Effector memory CD4-positive, alpha-beta T cell (primary cell): ENCODE measurements around the gene PCDHB7.
"Not testable (repeated sequence)": the region's sequence is repeated elsewhere in the genome, so short reads cannot be mapped to it uniquely, and the experiment has no call there.

ENCODE experiments used
- DNase-seq, 3 donors: peaks; one replicate each; pipeline ENCODE4 v3.0.0-alpha.2; 2020
- H3K27ac ChIP-seq: 2 replicates; pipeline ENCODE4 v1.7.0; 2013; ENCODE audit warnings: mild to moderate bottlenecking, low read length, moderate library complexity; ENCODE audit not compliant: insufficient read depth, poor library complexity, severe bottlenecking
- H3K27me3 ChIP-seq: replicated peaks from 2 replicates; pipeline ENCODE4 v1.7.0; 2013; ENCODE audit warnings: mild to moderate bottlenecking, low read length; ENCODE audit not compliant: insufficient read depth, control insufficient read depth, poor library complexity, severe bottlenecking
- H3K36me3 ChIP-seq: 2 replicates; pipeline ENCODE4 v1.7.0; 2013; ENCODE audit warnings: mild to moderate bottlenecking, low read length, moderate library complexity; ENCODE audit not compliant: control insufficient read depth, insufficient read depth
- H3K4me1 ChIP-seq: 2 replicates; pipeline ENCODE4 v1.7.0; 2013; ENCODE audit warnings: low read length, mild to moderate bottlenecking; ENCODE audit not compliant: control insufficient read depth, insufficient read depth, poor library complexity, severe bottlenecking
- H3K4me3 ChIP-seq: 2 replicates; pipeline ENCODE4 v1.7.0; 2013; ENCODE audit warnings: low read length, low read depth, mild to moderate bottlenecking; ENCODE audit not compliant: insufficient read depth, poor library complexity, severe bottlenecking
- H3K9me3 ChIP-seq: 2 replicates; pipeline ENCODE4 v1.7.0; 2013; ENCODE audit warnings: mild to moderate bottlenecking, low read length, moderate library complexity; ENCODE audit not compliant: control insufficient read depth
- total RNA-seq, 3 donors: gene quantifications; one replicate each; lab custom pipeline; 2026; lab: John Stamatoyannopoulos, UW

The PCDHB7 gene
- total RNA-seq = 0 reads per million in 3 donors

DNA sequence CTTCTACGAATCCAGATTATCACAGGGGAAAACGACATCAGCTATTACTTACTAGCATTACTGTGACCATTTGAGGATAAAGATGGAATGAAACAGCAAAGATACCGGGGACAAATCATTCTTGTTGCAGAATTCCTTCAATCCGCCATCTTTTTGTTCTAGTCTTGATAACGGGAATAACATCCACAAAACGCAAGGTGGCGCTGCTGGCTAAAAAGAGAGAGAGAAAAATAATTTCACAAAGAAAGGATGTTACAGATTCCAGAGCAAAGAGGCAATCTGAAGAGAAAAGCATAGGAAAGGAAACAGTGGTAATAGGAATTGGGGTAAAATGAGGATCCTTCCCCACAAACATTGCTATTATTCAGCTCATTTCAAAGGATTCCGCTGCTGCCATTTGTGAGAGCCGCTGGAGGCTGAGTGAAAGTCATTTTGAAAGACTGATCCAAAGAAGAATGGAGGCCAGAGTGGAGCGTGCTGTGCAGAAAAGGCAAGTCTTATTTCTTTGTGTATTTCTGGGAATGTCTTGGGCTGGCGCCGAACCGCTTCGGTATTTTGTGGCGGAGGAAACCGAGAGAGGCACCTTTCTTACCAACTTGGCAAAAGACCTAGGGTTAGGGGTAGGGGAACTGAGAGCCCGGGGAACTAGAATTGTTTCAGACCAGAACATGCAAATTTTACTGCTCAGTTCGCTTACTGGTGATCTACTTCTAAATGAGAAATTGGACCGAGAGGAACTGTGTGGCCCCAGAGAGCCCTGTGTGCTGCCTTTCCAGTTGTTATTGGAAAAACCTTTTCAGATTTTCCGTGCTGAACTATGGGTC, at the start of gene PCDHB7:
TSS of gene PCDHB7 (plus strand) at position 264 of the 824 bp plus-strand sequence. CDS start at position 456, 192 bp downstream.
- Histone ChIP-seq H3K4me1 (no peaks in the 10 kb centered on the region), H3K9me3 (no peaks in the 10 kb centered on the region), H3K36me3 (no peaks in the 10 kb centered on the region), H3K27ac (no peak within 1 kb of the TSS), H3K27me3 (peaks cover 9% of the 10 kb centered on the region), H3K4me3 (no peak within 1 kb of the TSS)
- DNase-seq = peak in 1 of 3 donors; percentile 3

DNA sequence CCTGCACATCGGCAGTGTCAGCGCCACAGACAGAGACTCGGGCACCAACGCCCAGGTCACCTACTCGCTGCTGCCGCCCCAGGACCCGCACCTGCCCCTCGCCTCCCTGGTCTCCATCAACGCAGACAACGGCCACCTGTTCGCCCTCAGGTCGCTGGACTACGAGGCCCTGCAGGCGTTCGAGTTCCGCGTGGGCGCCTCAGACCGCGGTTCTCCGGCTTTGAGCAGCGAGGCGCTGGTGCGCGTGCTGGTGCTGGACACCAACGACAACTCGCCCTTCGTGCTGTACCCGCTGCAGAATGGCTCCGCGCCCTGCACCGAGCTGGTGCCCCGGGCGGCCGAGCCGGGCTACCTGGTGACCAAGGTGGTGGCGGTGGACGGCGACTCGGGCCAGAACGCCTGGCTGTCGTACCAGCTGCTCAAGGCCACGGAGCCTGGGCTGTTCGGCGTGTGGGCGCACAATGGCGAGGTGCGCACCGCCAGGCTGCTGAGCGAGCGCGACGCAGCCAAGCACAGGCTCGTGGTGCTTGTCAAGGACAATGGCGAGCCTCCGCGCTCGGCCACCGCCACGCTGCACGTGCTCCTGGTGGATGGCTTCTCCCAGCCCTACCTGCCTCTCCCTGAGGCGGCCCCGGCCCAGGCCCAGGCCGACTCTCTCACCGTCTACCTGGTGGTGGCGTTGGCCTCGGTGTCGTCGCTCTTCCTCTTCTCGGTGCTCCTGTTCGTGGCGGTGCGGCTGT, 48.9 kb upstream of the PCDHB7 start:
- not testable (repeated sequence) for H3K27ac ChIP-seq, H3K27me3 ChIP-seq, H3K9me3 ChIP-seq, H3K36me3 ChIP-seq, H3K4me1 ChIP-seq, H3K4me3 ChIP-seq, DNase-seq

- no peaks in the 10 kb centered on the region for H3K4me1 ChIP-seq
- H3K27ac ChIP-seq = no peak overlapping the region
- no peak for DNase-seq
- no peaks in the 10 kb centered on the region for H3K36me3 ChIP-seq
- no peaks in the 10 kb centered on the region for H3K9me3 ChIP-seq
- H3K27me3 ChIP-seq = no peaks in the 10 kb centered on the region
- H3K4me3 ChIP-seq = no peak overlapping the region
Observed at GRCh38 chr5:141127305-141127704, 45.1 kb upstream of the PCDHB7 start.

DNA sequence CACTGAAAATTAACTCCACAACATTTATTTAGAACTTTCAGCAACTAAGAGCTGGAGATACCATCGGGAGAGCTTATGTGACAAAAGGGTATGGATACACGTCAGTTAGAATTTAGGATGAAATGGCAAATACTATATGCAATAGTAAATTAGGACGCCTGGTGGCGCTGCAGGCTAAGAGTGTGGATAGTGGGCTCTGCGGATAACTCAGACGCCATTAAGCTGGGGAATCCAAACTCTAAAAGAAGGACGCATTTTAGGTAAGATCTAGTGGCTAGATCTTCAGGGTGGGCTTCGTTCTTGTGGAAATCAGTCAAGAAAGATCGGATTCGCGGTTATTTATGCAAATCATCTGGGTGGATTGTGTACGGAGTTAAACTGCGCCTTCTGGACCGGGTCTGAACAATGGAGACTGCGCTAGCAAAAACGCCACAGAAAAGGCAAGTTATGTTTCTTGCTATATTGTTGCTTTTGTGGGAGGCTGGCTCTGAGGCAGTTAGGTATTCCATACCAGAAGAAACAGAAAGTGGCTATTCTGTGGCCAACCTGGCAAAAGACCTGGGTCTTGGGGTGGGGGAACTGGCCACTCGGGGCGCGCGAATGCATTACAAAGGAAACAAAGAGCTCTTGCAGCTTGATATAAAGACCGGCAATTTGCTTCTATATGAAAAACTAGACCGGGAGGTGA, 37.3 kb upstream of the PCDHB7 start, which contains the start of gene PCDHB5:
TSS of gene PCDHB5 (plus strand) at position 177 of the 688 bp plus-strand sequence. CDS start at position 406, 229 bp downstream.
- H3K9me3 ChIP-seq = no peaks in the 10 kb centered on the region
- H3K4me3 ChIP-seq = no peak within 1 kb of the TSS
- no peaks in the 10 kb centered on the region for H3K4me1 ChIP-seq
- DNase-seq = no peak
- no peaks in the 10 kb centered on the region for H3K36me3 ChIP-seq
- H3K27ac ChIP-seq = no peak within 1 kb of the TSS
- H3K27me3 ChIP-seq = no peaks in the 10 kb centered on the region

- Histone ChIP-seq H3K9me3 (no peaks in the 10 kb centered on the region), H3K36me3 (no peaks in the 10 kb centered on the region), H3K27ac (no peak overlapping the region), H3K27me3 (no peaks in the 10 kb centered on the region), H3K4me3 (no peak overlapping the region), H3K4me1 (no peaks in the 10 kb centered on the region)
- DNase-seq = no peak
Observed at GRCh38 chr5:141135718-141136266, 36.7 kb upstream of the PCDHB7 start.

- H3K4me3 ChIP-seq, H3K27ac ChIP-seq, H3K27me3 ChIP-seq, H3K36me3 ChIP-seq, H3K9me3 ChIP-seq, DNase-seq, H3K4me1 ChIP-seq: not testable (repeated sequence)
Observed at GRCh38 chr5:141137346-141137745, 35.1 kb upstream of the PCDHB7 start.

DNA sequence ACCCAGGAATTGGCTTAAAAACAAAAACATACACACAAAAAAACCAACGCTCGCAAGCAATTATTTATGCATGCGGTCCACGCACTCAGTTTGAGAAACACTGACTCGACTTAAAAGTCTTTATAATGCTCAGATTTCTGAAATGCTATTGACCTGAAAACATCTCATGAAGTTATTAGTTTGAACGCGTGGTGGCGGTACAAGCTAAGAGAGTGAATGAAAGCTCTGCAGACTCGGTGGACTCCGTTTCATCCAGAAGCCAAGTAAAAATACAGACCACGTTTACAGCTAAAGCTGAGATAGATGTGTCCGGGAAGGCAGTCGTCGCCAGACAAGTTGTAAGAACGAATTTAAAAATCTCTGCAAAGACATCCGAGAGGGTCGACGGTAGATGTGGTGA, 22.6 kb upstream of the PCDHB7 start, which contains the start of gene PCDHB6:
TSS of gene PCDHB6 (plus strand) at position 246 of the 400 bp plus-strand sequence. CDS start 201 bp downstream, outside the sequence.
- H3K36me3 ChIP-seq = no peaks in the 10 kb centered on the region
- DNase-seq = no peak
- H3K4me1 ChIP-seq = no peaks in the 10 kb centered on the region
- H3K9me3 ChIP-seq = no peaks in the 10 kb centered on the region
- H3K27me3 ChIP-seq = peaks cover 8% of the 10 kb centered on the region
- no peak within 1 kb of the TSS for H3K4me3 ChIP-seq
- H3K27ac ChIP-seq = no peak within 1 kb of the TSS

GRCh38 chr5:141150224-141150992, 22.0 kb upstream of the PCDHB7 start:
- no peak overlapping the region for H3K4me3 ChIP-seq
- H3K4me1 ChIP-seq = no peaks in the 10 kb centered on the region
- no peaks in the 10 kb centered on the region for H3K9me3 ChIP-seq
- H3K36me3 ChIP-seq = no peaks in the 10 kb centered on the region
- no peak overlapping the region for H3K27ac ChIP-seq
- H3K27me3 ChIP-seq = peaks cover 8% of the 10 kb centered on the region
- DNase-seq = no peak

DNA sequence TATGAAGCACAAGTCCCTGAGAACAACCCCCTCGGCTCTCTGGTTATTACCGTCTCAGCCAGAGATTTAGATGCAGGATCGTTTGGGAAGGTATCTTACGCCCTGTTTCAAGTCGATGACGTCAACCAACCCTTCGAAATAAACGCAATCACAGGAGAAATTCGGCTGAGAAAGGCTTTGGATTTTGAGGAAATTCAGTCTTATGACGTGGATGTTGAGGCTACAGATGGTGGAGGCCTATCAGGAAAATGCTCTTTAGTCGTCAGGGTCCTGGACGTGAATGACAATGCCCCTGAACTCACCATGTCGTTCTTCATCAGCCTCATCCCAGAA, 21.5 kb upstream of the PCDHB7 start:
- peaks cover 12% of the 10 kb centered on the region for H3K27me3 ChIP-seq
- H3K4me1 ChIP-seq = no peaks in the 10 kb centered on the region
- H3K9me3 ChIP-seq = no peaks in the 10 kb centered on the region
- H3K36me3 ChIP-seq = no peaks in the 10 kb centered on the region
- no peak overlapping the region for H3K4me3 ChIP-seq
- no peak for DNase-seq
- no peak overlapping the region for H3K27ac ChIP-seq
